K562 (cell line): ENCODE measurements around the gene LIN28A. TPM values are rescaled to one million over a fixed set of nuclear protein-coding genes. Genes with fewer than 3 reads are reported as not detected.

Experiments
- ATF4 ChIP-seq: fragments of 450-650 bp; formaldehyde crosslinking; IDR thresholded peaks from 2 replicates; pipeline ENCODE4 v1.4.0; 2022; ENCODE audit warnings: mild to moderate bottlenecking, moderate library complexity
- BCL6 ChIP-seq: fragments of 250-450 bp; sonication (Bioruptor Pico); IDR thresholded peaks from 2 replicates; pipeline ENCODE4 v1.4.0; 2020
- CHCHD3 ChIP-seq: fragments of 250-450 bp; sonication (Bioruptor Pico); IDR thresholded peaks from 2 replicates; pipeline ENCODE4 v2.1.2; 2022; ENCODE audit warnings: mild to moderate bottlenecking
- CREB3 ChIP-seq: fragments of 450-650 bp; conservative IDR thresholded peaks from 2 replicates; pipeline ENCODE4 v1.6.1; 2016; ENCODE audit warnings: missing genetic modification characterization, low read depth, mild to moderate bottlenecking, missing compliant biosample characterization, moderate library complexity
- DIDO1 ChIP-seq: fragments of 450-650 bp; IDR thresholded peaks from 2 replicates; pipeline ENCODE4 v1.6.1; 2016; ENCODE audit warnings: low read depth, missing biosample characterization, missing genetic modification characterization
- ESRRA ChIP-seq: fragments of 450-650 bp; IDR thresholded peaks from 2 replicates; pipeline ENCODE4 v1.6.1; 2014; ENCODE audit warnings: low read depth, mild to moderate bottlenecking, moderate library complexity, borderline replicate concordance
- PRDM10 ChIP-seq: fragments of 450-650 bp; IDR thresholded peaks from 2 replicates; pipeline ENCODE4 v1.6.1; 2018; ENCODE audit not compliant: partially characterized antibody
- SMAD3 ChIP-seq: fragments of 450-650 bp; formaldehyde crosslinking; conservative IDR thresholded peaks from 2 replicates; pipeline ENCODE4 v1.4.0; 2020; ENCODE audit warnings: mild to moderate bottlenecking
- ZFP1 ChIP-seq: fragments of 450-650 bp; formaldehyde crosslinking; IDR thresholded peaks from 2 replicates; pipeline ENCODE4 v1.4.0; 2020; ENCODE audit warnings: mild to moderate bottlenecking, mixed read lengths
- ZNF239 ChIP-seq: fragments of 250-450 bp; sonication (Bioruptor Pico); IDR thresholded peaks from 2 replicates; pipeline ENCODE4 v1.4.0; 2020; ENCODE audit warnings: mild to moderate bottlenecking
- ZNF551 ChIP-seq: fragments of 250-450 bp; sonication (Bioruptor Pico); IDR thresholded peaks from 2 replicates; pipeline ENCODE4 v1.5.0; 2021; ENCODE audit warnings: mild to moderate bottlenecking, moderate library complexity
- polyA plus RNA-seq, 8 experiments: library from polyadenylated mRNA; depleted of rRNA in 4 of 8; stranded (reverse) in 5 of 8; unstranded in 3 of 8; fragments of >200 nt; fragmentation: Nextera tagmentation in 2 of 8; fragmentation: Illumina TruSeq in 1 of 8; extraction: Ambion mirVana in 2 of 8; extraction: Trizol in 1 of 8; gene quantifications; 2 replicates each; pipeline versions ENCODE4 v1.2.1 to v1.2.3, GENCODE V29; 2011 to 2014; ENCODE audit warnings: inconsistent platforms in 1 of 8, missing spikeins in 1 of 8
- total RNA-seq, 7 experiments: library from RNA; depleted of rRNA in 6 of 7; stranded (reverse); fragments of >200 nt in 6 of 7; fragmentation: Illumina TruSeq in 2 of 7; extraction: Trizol in 2 of 7; gene quantifications; 2 replicates each; pipeline versions ENCODE4 v1.2.1 to v1.2.3, GENCODE V29; 2011 to 2021; ENCODE audit warnings: low replicate concordance in 1 of 7
- TF ChIP-seq, protein P1 (sequence below), 2 experiments: fragments of 450-650 bp; IDR thresholded peaks; 2 replicates each; pipeline ENCODE4 v1.6.1; 2018; ENCODE audit warnings: mild to moderate bottlenecking in 2 of 2, low read depth in 1 of 2; ENCODE audit not compliant: partially characterized antibody in 2 of 2
- TF ChIP-seq, protein P2 (sequence below): fragments of 450-650 bp; IDR thresholded peaks from 2 replicates; pipeline ENCODE4 v1.6.1; 2016; ENCODE audit warnings: borderline replicate concordance
- TF ChIP-seq, protein P3 (sequence below): fragments of 450-650 bp; IDR thresholded peaks from 2 replicates; pipeline ENCODE4 v1.6.1; 2016; ENCODE audit warnings: low read depth, mild to moderate bottlenecking, moderate library complexity

LIN28A gene
- total and polyA plus RNA-seq, 9 of the 15 experiments (the other 6 are each of a cell fraction or from before 2014, with no cell fraction given), result 0.80 to 5.4 (median 3.9) TPM

DNA sequence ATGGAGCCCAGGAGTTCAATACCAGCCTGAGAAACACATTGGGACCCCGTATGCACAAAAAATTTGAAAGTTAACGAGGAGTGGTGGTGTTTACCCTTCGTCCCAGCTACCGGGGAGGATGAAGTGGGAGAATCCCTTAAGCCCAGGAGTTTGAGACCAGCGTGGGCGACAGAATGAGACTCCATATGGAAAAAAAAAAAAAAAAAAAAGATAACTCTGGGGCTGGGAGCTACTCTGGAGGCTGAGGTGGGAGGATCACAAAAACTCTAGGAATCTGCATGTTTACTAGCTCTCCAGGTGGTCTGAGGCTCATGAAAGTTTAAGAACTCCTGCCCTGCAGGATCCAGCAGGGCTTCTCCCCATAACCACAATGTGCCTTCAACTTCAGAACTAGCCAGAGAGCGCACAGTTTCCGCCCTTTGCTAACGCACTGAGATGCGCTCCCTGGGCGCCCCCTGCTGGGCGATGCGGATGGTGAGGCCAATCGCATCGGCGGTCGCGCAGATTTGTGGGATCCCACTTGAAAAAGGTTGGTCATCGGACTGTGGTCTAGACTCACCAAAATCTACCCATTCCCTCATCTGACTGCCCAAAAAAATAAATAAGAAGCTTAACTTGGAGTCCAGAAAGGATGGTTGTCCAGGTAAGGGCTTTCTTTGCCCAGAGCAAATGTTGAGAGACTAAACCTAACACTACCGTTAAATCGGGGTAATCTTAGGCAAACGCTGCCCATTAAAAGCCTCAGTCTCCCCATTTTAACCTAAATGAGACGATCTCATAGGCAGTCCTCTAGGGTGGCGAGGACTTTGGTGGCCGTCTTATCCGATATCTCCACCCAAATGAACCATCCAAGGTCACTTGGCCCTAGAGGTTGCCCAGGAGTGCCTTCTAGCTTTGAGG, 46.8 kb upstream of the LIN28A start (continued):
- TF ChIP-seq, protein P1, sequence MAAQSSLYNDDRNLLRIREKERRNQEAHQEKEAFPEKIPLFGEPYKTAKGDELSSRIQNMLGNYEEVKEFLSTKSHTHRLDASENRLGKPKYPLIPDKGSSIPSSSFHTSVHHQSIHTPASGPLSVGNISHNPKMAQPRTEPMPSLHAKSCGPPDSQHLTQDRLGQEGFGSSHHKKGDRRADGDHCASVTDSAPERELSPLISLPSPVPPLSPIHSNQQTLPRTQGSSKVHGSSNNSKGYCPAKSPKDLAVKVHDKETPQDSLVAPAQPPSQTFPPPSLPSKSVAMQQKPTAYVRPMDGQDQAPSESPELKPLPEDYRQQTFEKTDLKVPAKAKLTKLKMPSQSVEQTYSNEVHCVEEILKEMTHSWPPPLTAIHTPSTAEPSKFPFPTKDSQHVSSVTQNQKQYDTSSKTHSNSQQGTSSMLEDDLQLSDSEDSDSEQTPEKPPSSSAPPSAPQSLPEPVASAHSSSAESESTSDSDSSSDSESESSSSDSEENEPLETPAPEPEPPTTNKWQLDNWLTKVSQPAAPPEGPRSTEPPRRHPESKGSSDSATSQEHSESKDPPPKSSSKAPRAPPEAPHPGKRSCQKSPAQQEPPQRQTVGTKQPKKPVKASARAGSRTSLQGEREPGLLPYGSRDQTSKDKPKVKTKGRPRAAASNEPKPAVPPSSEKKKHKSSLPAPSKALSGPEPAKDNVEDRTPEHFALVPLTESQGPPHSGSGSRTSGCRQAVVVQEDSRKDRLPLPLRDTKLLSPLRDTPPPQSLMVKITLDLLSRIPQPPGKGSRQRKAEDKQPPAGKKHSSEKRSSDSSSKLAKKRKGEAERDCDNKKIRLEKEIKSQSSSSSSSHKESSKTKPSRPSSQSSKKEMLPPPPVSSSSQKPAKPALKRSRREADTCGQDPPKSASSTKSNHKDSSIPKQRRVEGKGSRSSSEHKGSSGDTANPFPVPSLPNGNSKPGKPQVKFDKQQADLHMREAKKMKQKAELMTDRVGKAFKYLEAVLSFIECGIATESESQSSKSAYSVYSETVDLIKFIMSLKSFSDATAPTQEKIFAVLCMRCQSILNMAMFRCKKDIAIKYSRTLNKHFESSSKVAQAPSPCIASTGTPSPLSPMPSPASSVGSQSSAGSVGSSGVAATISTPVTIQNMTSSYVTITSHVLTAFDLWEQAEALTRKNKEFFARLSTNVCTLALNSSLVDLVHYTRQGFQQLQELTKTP (IDR thresholded peaks at IDR 0.05; ENCODE audit: low read depth in 1 of 2, partially characterized antibody in 2 of 2), result no peak
- TF ChIP-seq, protein P2, sequence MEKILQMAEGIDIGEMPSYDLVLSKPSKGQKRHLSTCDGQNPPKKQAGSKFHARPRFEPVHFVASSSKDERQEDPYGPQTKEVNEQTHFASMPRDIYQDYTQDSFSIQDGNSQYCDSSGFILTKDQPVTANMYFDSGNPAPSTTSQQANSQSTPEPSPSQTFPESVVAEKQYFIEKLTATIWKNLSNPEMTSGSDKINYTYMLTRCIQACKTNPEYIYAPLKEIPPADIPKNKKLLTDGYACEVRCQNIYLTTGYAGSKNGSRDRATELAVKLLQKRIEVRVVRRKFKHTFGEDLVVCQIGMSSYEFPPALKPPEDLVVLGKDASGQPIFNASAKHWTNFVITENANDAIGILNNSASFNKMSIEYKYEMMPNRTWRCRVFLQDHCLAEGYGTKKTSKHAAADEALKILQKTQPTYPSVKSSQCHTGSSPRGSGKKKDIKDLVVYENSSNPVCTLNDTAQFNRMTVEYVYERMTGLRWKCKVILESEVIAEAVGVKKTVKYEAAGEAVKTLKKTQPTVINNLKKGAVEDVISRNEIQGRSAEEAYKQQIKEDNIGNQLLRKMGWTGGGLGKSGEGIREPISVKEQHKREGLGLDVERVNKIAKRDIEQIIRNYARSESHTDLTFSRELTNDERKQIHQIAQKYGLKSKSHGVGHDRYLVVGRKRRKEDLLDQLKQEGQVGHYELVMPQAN, result no peak
- TF ChIP-seq DIDO1 (tag) (no peak), ZNF551 (no peak), ESRRA (peak; percentile 54; the same call in 1 of the 2 replicates), CREB3 (tag) (no peak), ZNF239 (CRISPR knock-in tag) (no peak), SMAD3 (no peak), ATF4 (CRISPR knock-in tag) (no peak), ZFP1 (CRISPR knock-in tag) (no peak), BCL6 (CRISPR knock-in tag) (no peak), PRDM10 (peak; percentile 14), CHCHD3 (no peak)
- TF ChIP-seq, protein P3, sequence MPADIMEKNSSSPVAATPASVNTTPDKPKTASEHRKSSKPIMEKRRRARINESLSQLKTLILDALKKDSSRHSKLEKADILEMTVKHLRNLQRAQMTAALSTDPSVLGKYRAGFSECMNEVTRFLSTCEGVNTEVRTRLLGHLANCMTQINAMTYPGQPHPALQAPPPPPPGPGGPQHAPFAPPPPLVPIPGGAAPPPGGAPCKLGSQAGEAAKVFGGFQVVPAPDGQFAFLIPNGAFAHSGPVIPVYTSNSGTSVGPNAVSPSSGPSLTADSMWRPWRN, result no peak
